ENCODE measurements around the gene AP5Z1.

- TF ChIP-seq, protein P1, sequence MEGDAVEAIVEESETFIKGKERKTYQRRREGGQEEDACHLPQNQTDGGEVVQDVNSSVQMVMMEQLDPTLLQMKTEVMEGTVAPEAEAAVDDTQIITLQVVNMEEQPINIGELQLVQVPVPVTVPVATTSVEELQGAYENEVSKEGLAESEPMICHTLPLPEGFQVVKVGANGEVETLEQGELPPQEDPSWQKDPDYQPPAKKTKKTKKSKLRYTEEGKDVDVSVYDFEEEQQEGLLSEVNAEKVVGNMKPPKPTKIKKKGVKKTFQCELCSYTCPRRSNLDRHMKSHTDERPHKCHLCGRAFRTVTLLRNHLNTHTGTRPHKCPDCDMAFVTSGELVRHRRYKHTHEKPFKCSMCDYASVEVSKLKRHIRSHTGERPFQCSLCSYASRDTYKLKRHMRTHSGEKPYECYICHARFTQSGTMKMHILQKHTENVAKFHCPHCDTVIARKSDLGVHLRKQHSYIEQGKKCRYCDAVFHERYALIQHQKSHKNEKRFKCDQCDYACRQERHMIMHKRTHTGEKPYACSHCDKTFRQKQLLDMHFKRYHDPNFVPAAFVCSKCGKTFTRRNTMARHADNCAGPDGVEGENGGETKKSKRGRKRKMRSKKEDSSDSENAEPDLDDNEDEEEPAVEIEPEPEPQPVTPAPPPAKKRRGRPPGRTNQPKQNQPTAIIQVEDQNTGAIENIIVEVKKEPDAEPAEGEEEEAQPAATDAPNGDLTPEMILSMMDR (IDR thresholded peaks at IDR 0.05): no peak
- no peak for TF ChIP-seq POLR2A (IDR thresholded peaks at IDR 0.05)
Measured at GRCh38 chr7:4803397-4804241, 28.2 kb downstream of the AP5Z1 start.
